Natural killer cell treated with Interleukin-12 subunit alpha and Interleukin-12 subunit beta and Interleukin-15 and Interleukin-18, amount 100 ng/mL, for 72 hours (primary cell): ENCODE results near the gene CREM. TPM values are rescaled to one million over a fixed set of nuclear protein-coding genes. Genes with fewer than 3 reads are reported as not detected.

Experiments
- ATAC-seq, 2 donors: fragments of 150-1000 bp; cut with Tn5 transposase in 1 of 2; sonication (Bioruptor Pico), chemical (Tn5 transposase) in 1 of 2; 2 replicates each; pipeline ENCODE4 v1.10.0; 2021
- DNase-seq: peaks from one replicate; pipeline ENCODE4 v3.0.0; 2022; ENCODE audit warnings: low spot score
- H3K27ac Mint-ChIP-seq, 2 donors: 1 replicate in 1 of 2; 2 replicates in 1 of 2; pipeline ENCODE4 v1.8.0; 2022; ENCODE audit warnings: mixed read lengths in 2 of 2, mild to moderate bottlenecking in 1 of 2, moderate library complexity in 1 of 2
- H3K27me3 Mint-ChIP-seq, 2 donors: 1 replicate in 1 of 2; 2 replicates in 1 of 2; pipeline ENCODE4 v1.8.0; 2022; ENCODE audit warnings: mixed read lengths in 2 of 2
- H3K36me3 Mint-ChIP-seq: one replicate; pipeline ENCODE4 v1.8.0; 2022; ENCODE audit warnings: mixed read lengths
- H3K4me1 Mint-ChIP-seq, 2 donors: 1 replicate in 1 of 2; 2 replicates in 1 of 2; pipeline ENCODE4 v1.8.0; 2022; ENCODE audit warnings: low read depth in 2 of 2, mixed read lengths in 2 of 2, mild to moderate bottlenecking in 1 of 2
- H3K4me3 Mint-ChIP-seq: one replicate; pipeline ENCODE4 v1.8.0; 2022; ENCODE audit warnings: mixed read lengths
- H3K9me3 Mint-ChIP-seq: 2 replicates; pipeline ENCODE4 v1.8.0; 2022; ENCODE audit warnings: mixed read lengths
- total RNA-seq, 2 donors: library from RNA; stranded (reverse); gene quantifications; one replicate each; pipeline ENCODE4 v1.2.3, GENCODE V29; 2022

Gene CREM
- total RNA-seq, 2 donors from 2014 or later: 119 to 127 TPM

DNA sequence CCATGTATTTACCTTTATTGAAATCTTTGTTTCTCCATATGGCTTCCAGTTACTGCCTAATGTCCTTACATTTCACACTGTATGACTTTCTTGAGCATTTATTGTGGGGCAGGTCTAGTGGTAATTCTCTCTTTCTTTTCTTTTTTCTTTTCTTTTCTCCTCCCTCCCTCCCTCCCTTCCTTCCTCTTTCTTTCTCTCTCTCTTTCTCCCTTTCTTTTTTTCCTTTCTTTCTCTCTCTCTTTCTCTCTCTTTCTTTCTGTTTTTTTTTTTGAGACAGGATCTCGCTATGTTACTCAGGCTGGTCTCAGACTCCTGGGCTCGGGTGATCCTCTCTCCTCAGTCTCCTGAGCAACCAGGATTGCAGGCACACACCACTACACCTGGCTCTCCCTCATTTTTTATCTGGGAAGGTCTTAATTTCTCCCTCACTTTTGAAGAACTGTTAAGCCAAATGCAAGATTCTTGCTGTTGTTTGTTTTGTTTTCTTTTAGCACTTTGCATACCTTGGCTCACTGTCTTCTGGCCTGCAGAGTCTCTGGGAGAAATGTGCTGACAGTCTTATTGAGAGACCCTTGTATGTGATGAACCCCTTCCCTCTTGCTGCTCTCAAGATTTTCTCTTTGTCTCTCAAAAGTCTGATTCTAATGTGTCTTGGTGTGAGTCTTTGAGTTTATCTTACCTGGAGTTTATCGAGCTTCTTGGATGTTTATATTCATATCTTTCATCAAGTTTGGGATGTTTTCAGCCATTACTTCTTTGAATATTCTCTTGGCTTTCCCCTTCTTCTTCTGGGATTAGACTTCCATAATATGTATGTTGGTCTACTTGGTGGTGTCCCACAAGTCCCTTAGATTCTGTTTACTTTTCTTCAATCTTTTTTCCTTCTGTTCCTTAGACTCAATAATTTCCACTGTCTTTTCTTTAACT is 130.7 kb downstream of the CREM start:
- peaks cover 9% of the 10 kb centered on the region for H3K9me3 Mint-ChIP-seq
- peaks cover 6 to 8% of the 10 kb centered on the region in 2 donors for H3K27me3 Mint-ChIP-seq
- no peak overlapping the region for H3K27ac Mint-ChIP-seq
- no peaks in the 10 kb centered on the region for H3K4me1 Mint-ChIP-seq
- no peak overlapping the region for H3K4me3 Mint-ChIP-seq
- no peak for DNase-seq
- ATAC-seq: no peak
- peaks cover 12% of the 10 kb centered on the region for H3K36me3 Mint-ChIP-seq

DNA sequence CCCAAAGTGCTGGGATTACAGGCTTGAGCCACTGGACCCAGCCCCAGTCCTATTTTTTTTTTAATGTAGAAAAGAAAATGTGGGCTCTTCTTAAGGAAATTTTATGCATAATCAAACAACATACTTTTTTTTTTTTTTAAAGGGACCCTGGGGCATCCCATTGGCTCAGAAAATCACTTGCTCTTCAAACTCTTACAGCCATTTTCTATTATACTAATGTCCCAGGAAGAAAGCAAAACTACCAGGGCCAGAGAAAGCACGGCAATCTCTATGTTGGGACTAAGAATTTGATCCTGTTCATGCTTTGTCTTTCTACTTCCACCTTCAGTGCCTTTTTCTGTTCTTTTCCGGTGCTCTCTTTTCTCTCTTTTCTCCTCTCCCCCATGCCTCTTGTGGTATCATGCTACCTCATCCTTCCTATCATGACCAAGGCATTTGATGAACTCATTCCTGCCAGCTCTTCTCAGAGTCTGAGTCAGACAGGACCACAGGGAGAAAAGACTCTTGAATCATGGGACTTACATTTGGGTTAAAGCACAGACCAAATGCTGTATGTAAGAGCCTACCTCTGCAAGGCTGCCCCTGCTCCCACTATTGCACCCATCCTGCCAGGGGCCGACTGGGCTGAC is 133.2 kb downstream of the CREM start:
- Mint-ChIP-seq H3K36me3 (peaks cover 12% of the 10 kb centered on the region), H3K27ac (no peak overlapping the region), H3K27me3 (peaks cover 6 to 8% of the 10 kb centered on the region in 2 donors)

GRCh38 chr10:35262436-35262835 is 135.8 kb downstream of the CREM start:
- H3K36me3 Mint-ChIP-seq: peaks cover 7% of the 10 kb centered on the region
- H3K4me3 Mint-ChIP-seq: no peak overlapping the region
- ATAC-seq: no peak
- H3K4me1 Mint-ChIP-seq: no peaks in the 10 kb centered on the region
- DNase-seq: no peak
- peaks cover 2 to 6% of the 10 kb centered on the region in 2 donors for H3K27me3 Mint-ChIP-seq
- peaks cover 5% of the 10 kb centered on the region for H3K9me3 Mint-ChIP-seq
- H3K27ac Mint-ChIP-seq: no peak overlapping the region

More for the DNA sequence above, 133.2 kb downstream of the CREM start:
- DNase-seq (no peak), ATAC-seq (no peak)
- Mint-ChIP-seq H3K4me3 (no peak overlapping the region), H3K9me3 (peaks cover 9% of the 10 kb centered on the region), H3K4me1 (no peaks in the 10 kb centered on the region)

Other genes starting within 250 kb of the CREM start
- 10 to 100 TPM; 42.8 to 45.7 TPM for gene CUL2, start 36.5 kb upstream of the CREM start, total RNA-seq
- 10 to 100 TPM; 54.9 to 60.8 TPM for gene CCNY, start 209.7 kb downstream of the CREM start, total RNA-seq